Right lung (tissue), 5 donors: ENCODE data around the gene KDSR. TPM values are rescaled to one million over a fixed set of nuclear protein-coding genes. Genes with fewer than 3 reads are reported as not detected.

Experiments
- DNase-seq, 2 donors: peaks; one replicate each; pipeline ENCODE4 v3.0.0-alpha.2; 2013
- polyA plus RNA-seq, 5 donors: library from polyadenylated mRNA; unstranded; fragments of 120-200 nt; gene quantifications; one replicate each; pipeline versions ENCODE4 v1.2.1 to v1.2.3, GENCODE V29; 2013; ENCODE audit warnings: inconsistent platforms in 1 of 5, low replicate concordance in 1 of 5; ENCODE audit not compliant: insufficient read length in 5 of 5, insufficient read depth in 1 of 5

Gene KDSR
- polyA plus RNA-seq, 5 donors = 32.1 to 45.8 (median 40.8) TPM

DNA sequence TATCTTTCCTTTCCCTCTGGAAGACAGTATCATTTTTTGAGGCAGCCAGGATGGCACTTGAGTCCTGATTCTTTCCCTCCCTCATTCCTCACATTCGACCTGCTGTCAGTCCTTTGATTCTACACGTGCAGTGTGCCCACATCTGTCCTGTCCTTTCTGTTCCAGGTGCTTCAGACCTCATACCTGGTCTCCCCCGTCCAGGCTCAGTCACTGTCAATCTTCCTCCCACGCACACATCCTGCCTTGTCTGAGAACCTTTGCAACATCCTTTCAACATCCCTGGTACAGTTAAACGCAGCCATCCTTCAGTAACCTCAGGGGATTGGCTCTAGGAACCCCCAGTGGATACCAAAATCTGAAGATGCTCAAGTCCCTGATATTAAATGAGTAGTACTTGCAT, 57.6 kb downstream of the KDSR start:
- no peak for DNase-seq

- DNase-seq = peak; percentile 56 to 67
Measured at GRCh38 chr18:63307551-63308200, 59.3 kb downstream of the KDSR start.

DNA sequence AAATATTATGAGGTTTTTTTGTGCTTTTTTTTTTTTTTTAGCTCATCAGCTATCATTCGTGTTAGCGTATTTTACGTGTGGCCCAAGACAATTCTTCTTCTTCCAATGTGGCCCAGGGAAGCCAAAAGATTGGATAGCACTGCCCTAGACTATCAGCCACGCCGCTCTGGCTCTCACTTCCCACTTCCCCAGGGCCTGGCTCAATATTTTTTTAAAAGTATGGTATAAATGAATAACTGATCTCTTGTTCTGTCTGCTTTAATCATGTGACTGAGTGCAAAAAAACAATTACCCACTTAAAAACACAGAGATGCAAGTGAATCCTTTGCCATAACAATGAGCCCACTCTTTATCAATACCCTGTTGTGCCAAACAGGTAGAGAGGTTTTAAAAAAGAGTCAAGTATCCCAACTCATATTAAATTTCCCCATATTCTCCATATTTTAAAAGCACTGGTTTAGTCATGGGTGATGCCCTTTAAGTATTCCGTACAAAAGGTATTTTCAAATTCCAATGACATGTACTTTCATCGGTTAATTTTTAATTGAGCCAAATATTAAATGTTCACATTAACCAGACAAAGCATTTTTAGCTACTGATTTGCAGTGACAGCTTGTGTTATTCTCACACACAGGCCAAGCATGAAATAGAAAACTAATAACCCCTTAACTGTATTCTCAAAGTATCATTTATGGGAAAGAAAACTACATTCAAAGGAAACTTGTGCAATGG, 60.0 kb downstream of the KDSR start:
- DNase-seq = no peak

- DNase-seq = no peak
Measured at GRCh38 chr18:63306249-63306648, 60.8 kb downstream of the KDSR start.

GRCh38 chr18:63303547-63303946, 63.5 kb downstream of the KDSR start:
- no peak for DNase-seq

DNA sequence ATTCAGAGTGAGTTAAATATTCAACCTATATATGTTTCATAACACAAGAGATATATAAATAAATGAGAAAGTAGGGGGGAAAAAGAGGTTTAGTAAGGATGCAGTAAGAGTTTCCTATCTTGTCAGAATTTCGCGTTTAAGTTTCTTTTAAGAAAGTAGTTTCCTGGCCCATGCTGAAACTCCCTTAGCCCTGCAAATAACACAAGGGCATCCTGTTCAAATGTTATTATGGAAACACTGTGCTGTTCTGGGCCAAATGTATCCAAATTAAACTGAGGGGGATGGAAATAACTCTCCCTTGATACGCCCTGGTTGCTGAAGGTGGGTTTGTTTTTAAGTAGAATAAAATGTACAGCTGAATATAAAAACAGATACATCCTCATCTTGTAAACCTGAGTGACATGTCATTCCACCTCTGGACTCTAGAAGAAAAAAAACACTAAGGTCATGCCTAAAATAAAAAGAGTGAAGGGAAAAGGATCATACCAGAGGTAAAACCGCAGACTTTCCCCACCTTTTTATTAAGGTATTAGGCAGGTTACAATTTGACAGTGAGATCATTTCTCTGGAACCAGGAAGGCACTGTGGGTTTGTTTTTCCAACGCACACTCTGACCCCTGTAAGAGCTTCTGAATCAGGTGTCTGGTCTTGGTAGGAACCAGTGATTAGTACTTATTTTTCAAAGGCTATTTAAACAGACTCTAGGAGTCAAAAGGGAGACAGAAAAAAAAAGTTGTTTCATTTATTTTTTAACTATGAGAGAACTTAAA, 64.2 kb downstream of the KDSR start:
- DNase-seq = no peak

DNA sequence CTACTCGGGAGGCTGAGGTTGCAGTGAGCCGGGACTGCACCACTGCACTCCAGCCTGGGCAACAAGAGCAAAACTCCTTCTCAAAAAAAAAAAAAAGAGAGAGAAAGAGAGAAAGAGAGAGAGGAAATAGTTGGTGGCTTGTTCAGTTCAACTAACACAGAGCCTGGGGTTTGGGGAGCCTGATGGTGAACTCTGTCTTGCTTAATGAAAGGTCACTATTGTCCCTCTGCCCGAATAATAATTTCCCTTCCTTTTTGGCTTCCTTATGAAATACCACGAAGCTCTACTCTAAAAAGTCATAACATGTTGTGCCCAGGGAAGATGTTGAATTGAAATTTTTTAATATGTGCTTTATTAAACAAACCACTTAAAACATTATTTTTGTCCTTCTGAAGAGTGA, 64.8 kb downstream of the KDSR start:
- DNase-seq = no peak

DNA sequence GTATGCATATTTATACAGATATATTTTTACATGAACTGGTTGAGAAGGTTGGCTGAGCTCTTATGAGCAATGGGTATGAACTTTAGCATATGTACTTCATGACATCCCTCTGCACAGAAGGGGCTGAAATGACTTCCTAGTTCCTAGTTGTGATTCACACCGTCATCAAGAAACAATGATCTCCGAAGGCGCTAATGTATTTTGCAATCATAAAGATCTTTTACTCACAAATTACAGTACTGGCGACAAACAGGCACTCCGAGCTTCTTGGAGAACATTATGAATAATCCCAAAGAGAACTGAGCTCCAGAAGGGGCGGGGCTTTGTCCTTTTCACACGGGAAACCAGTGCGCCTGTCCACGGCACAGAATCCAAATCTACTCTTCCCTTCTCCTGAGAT, 65.6 kb downstream of the KDSR start:
- DNase-seq = no peak

DNA sequence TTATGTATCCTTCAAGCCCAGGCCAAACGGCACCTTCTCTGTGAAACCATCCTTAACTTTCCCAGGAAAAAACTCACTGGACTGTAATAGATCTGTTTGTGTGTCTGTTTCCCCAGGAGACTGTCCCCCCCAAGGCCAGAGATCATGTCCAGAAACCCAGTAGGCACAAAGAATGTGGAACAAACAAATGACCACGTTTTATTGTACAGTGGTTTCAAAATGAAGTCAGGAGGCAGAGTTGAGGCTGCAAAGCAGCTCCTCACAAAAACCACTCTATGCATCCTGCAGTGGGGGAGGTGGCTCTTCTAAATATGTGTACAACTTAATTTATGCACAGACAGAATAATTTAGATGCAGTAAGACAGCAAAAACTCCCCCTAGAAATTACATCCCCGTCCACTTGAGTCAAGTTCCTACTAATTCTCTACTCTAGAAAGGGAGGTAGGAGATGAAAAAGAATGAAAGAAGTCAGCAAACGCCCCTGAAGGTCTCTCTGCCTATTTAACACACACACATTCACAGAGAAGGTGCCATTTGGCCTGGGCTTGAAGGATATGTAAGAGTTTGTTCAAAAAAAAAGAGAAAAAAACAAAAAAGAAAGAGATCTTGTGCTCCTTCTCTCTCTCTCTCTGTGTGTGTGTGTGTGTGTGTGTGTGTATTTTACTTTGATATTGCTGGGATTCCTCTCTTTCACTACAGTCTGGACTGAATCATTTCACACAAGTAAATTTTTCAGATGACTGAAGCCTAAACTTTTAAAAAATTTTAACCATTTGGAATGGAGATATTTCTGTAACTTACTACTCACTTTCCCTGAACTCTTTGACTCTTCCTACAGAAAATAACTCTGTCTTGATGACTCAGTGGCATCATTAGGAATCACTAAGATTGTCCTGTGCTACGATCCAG, 66.9 kb downstream of the KDSR start:
- DNase-seq = no peak

- DNase-seq = no peak
Measured at GRCh38 chr18:63298400-63299365, 68.3 kb downstream of the KDSR start.

GRCh38 chr18:63297687-63298399, 69.2 kb downstream of the KDSR start:
- DNase-seq = no peak

- no peak for DNase-seq
Measured at GRCh38 chr18:63293935-63294334, 73.1 kb downstream of the KDSR start.

GRCh38 chr18:63292831-63293683, 73.9 kb downstream of the KDSR start:
- no peak for DNase-seq

- DNase-seq = no peak
Measured at GRCh38 chr18:63291278-63291677, 75.7 kb downstream of the KDSR start.

- no peak for DNase-seq
Measured at GRCh38 chr18:63290821-63291200, 76.2 kb downstream of the KDSR start.

DNA sequence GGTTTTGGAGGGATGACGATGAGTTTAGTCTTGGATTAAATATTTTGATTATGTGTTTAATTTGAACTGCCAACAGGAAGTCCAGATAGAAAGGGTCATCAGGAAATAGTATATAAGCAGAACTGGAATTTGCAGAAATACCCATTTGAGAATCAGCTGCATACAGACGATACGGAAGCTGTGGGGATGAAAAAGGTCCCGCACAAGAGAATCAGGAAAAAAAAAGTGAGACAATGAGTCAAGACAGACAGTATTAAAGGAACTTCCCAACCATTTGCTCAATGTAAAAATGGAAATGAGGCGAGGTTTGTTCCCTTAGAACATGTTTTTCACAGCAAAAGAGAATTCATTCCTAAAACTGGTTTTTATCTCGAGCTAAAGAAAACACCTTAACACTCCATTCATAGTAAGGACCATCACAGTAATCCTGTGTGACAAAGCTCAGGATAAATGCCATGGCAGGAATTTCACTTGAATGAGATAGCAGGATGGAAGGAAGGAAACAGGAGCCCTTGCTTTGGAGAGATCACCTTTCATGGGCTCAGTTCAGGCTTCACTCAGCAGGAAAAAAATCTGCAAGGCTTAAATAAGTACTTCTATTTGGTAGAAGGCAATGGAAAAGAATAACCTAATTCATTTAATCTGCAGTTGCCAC, 76.7 kb downstream of the KDSR start:
- DNase-seq = no peak

DNA sequence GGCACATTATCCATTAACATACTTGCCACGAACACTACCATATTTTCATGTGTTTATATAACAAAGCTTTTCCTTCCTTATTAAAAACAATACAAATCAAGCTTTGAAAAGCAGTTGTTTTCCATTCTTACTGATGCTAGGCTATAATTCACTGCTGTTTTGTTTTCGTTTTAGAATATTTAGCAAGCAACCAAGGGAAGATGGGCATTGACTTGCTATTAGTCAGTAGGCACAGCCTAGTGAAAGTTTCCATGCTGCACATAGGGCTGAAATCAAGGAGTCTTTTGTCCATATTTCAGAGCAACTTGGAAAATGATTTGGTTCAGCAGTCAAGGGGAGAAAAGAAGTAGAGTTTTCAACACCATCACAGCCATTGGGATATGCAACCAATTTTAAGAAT, 78.7 kb downstream of the KDSR start:
- DNase-seq = no peak

- no peak for DNase-seq
Measured at GRCh38 chr18:63287691-63288220, 79.2 kb downstream of the KDSR start.
